ENCODE measurements around the gene CASS4. TPM values are rescaled to one million over a fixed set of nuclear protein-coding genes. Genes with fewer than 3 reads are reported as not detected.

Gene CASS4
- total and polyA plus RNA-seq, 9 of the 15 experiments (the other 6 are each of a cell fraction or from before 2014, with no cell fraction given), result 8.1 to 53.8 (median 26.7) TPM

- TF ChIP-seq NBN (IDR thresholded peaks at IDR 0.05; ENCODE audit: low read depth), result no peak
- TF ChIP-seq ZNF184 (CRISPR knock-in tag; IDR thresholded peaks at IDR 0.05), result no peak
- no peak for TF ChIP-seq CTCFL (IDR thresholded peaks at IDR 0.05; ENCODE audit: borderline replicate concordance, insufficient read depth, low read depth, low read length, poor library complexity, severe bottlenecking)
- TF ChIP-seq MAZ (CRISPR knock-in tag; conservative IDR thresholded peaks at IDR 0.05 in 1 of 2, IDR thresholded peaks at IDR 0.05 in 1 of 2), result no peak; a peak in 1 of 4 replicates
- no peak for TF ChIP-seq NR4A1 (CRISPR knock-in tag; IDR thresholded peaks at IDR 0.05)
- TF ChIP-seq NR4A1 (tag; IDR thresholded peaks at IDR 0.05), result no peak
- TF ChIP-seq SPI1 (IDR thresholded peaks at IDR 0.05; ENCODE audit: borderline replicate concordance, low read depth, low read length), result 0 out of 2 replicates have a peak, but pooled peaks have one; percentile 16
- no peak for TF ChIP-seq CREM (IDR thresholded peaks at IDR 0.05; ENCODE audit: low read depth)
- TF ChIP-seq NKRF (IDR thresholded peaks at IDR 0.05; ENCODE audit: borderline replicate concordance), result peak; percentile 37; the same call in 1 of the 2 replicates
- no peak for TF ChIP-seq GABPB2 (CRISPR knock-in tag; conservative IDR thresholded peaks at IDR 0.05)
- no peak for TF ChIP-seq NCOA6 (IDR thresholded peaks at IDR 0.05)
- no peak for TF ChIP-seq HMG20A (CRISPR knock-in tag; conservative IDR thresholded peaks at IDR 0.05)
- no peak for TF ChIP-seq ZNF384 (IDR thresholded peaks at IDR 0.05; ENCODE audit: low read depth, low read length)
- TF ChIP-seq ESRRA (IDR thresholded peaks at IDR 0.05; ENCODE audit: borderline replicate concordance, low read depth), result no peak
- TF ChIP-seq THRB (CRISPR knock-in tag; conservative IDR thresholded peaks at IDR 0.05), result no peak
Measured at GRCh38 chr20:56412473-56412790, 372 bp downstream of the CASS4 start (continued).
